Stimulated activated CD8-positive, alpha-beta memory T cell treated with anti-CD3 and anti-CD28 coated beads, Interleukin-15, amount 100 ng/mL, for 4 hours (primary cell): ENCODE measurements around the gene PDCD5.
"Not testable (repeated sequence)": the region's sequence is repeated elsewhere in the genome, so short reads cannot be mapped to it uniquely, and the experiment has no call there.

ENCODE experiments used
- DNase-seq, 2 donors: peaks; one replicate each; pipeline ENCODE4 v3.0.0-alpha.2; 2020; ENCODE audit warnings: low read depth in 2 of 2

Gene PDCD5

GRCh38 chr19:32576790-32577189 lies 4.2 kb upstream of the PDCD5 start:
- no peak for DNase-seq

GRCh38 chr19:32580353-32580900 lies 563 bp upstream of the PDCD5 start:
- no peak for DNase-seq

DNA sequence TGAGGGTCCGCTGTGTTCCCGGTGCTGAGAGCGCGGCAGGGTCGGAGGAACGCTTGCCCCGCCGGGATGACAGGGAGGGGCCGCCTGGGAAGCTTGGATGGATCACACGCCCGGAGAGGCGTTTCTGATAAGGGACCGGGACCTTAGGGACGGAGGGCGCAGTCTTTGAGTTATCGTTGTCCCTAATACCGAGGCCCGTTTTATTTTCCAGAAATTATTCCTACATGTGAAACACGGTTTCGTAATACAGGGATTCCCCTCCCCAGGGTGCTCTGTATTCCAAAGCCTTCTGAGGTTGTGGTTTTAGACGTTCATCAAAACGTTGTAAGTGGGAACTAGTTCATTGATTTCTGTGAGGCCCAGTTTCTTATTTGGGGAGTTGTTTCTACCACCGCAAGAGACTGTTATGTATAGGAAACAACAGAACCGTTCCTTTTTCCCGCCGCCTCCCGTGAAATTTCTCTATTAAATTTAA lies 752 bp downstream of the PDCD5 start:
- no peak for DNase-seq

DNA sequence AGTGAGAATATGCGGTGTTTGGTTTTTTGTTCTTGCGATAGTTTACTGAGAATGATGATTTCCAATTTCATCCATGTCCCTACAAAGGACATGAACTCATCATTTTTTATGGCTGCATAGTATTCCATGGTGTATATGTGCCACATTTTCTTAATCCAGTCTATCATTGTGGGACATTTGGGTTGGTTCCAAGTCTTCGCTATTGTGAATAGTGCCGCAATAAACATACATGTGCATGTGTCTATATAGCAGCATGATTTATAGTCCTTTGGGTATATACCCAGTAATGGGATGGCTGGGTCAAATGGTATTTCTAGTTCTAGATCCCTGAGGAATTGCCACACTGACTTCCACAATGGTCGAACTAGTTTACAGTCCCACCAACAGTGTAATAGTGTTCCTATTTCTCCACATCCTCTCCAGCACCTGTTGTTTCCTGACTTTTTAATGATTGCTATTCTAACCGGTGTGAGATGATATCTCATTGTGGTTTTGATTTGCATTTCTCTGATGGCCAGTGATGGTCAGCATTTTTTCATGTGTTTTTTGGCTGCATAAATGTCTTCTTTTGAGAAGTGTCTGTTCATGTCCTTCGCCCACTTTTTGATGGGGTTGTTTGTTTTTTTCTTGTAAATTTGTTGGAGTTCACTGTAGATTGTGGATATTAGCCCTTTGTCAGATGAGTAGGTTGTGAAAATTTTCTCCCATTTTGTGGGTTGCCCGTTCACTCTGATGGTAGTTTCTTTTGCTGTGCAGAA lies 6.9 kb downstream of the PDCD5 start:
- not testable (repeated sequence) for DNase-seq

DNA sequence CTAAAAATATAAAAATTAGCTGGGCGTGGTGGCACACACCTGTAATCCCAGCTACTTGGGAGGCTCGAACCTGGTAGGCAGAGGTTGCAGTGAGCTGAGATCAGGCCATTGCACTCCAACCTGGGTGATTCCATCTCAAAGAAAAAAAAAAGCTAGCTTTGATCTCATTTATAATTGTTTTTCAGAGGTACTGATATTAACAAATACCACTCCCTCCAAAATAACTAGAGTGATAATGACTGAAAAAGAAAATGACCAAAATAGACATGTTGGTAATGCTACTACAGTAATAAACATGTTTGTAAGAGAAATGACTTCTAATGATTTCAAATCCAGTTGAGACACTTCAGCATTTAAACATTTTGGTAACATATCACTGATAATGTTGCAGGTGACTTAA lies 13.0 kb downstream of the PDCD5 start:
- DNase-seq, result no peak

DNA sequence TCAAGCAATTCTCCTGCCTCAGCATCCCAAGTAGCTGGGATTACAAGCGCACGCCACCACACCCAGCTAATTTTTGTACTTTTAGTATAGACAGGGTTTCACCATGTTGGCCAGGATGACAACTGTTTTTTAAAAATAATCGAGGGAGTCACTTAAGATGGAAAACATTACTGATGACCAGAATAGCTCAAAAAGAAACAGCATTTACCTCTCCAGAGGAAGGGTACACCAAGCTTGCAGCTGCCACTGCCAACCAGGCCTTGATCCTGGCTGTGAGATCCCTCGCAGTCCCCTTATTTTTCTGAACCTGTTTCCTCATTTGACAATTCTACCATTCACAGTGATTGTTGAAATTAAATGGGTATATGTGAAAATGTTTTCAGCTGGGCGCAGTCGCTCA lies 14.5 kb downstream of the PDCD5 start:
- DNase-seq, result no peak

DNA sequence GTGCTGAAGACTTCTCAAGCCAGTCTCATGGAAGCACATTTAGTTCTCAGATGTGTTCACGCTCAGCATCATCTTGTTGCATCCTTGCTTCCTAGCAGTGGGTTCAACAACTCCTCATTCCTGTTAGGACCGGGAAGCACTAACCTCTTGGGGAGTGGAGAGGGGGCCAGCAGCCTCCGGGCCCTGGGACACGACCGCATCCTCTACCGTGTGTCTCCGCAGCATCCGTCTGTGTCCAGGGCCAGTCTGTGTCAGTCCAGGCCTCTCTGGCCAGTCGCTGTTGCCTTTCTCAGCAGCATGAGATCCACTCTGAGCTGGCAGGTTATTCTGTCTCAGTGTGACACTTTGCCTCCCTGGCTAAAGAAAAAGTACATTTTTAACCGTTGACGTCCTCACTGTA lies 17.0 kb downstream of the PDCD5 start:
- DNase-seq, result no peak

- DNase-seq, result no peak
Observed at GRCh38 chr19:32599258-32599657, 18.3 kb downstream of the PDCD5 start.

DNA sequence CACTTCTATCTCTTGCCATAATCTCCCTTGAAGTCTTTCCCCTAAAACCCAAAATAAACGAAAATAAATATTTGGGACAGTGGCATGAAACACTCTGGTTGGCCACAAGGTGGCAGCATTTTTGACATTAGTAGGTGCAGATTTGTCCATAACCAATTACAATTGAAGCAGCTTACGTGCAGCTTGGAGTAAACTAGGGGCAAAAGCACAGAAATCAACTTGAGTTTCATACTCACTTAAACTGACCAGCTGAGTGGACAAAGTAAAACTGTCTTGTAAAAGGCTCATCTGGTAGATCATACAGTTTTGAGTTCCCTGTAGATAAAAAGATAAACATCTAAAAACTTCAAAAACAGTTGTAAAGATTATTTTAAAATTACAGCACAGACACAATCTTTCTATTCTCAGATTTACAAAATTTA lies 18.8 kb downstream of the PDCD5 start:
- no peak for DNase-seq

- DNase-seq, result no peak
Observed at GRCh38 chr19:32603961-32604360, 23.0 kb downstream of the PDCD5 start.

DNA sequence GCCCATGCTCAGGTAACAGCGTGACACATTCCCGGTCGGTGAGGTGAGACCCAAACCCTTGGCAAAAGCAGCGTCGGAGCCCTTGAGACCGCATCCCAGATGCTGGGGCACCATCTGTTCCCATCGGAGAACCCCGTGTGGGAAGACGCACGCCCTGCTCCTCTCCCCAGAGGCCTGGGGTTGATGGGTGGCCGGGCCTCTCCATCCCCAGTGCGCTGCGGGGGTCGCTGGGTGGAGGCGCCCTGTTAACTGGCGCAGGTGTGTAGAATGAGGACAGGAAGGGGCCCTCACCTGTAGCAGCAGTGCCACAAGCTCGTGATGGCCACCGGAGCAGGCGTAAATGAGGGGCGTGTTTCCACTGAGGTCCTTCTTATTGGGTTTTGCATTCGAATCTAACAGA lies 24.6 kb downstream of the PDCD5 start:
- DNase-seq, result no peak

GRCh38 chr19:32606289-32606688 lies 25.3 kb downstream of the PDCD5 start:
- DNase-seq, result no peak

- no peak for DNase-seq
Observed at GRCh38 chr19:32607479-32607878, 26.5 kb downstream of the PDCD5 start.

- no peak for DNase-seq
Observed at GRCh38 chr19:32611161-32611560, 30.2 kb downstream of the PDCD5 start.

GRCh38 chr19:32613008-32613407 lies 32.0 kb downstream of the PDCD5 start:
- no peak for DNase-seq

DNA sequence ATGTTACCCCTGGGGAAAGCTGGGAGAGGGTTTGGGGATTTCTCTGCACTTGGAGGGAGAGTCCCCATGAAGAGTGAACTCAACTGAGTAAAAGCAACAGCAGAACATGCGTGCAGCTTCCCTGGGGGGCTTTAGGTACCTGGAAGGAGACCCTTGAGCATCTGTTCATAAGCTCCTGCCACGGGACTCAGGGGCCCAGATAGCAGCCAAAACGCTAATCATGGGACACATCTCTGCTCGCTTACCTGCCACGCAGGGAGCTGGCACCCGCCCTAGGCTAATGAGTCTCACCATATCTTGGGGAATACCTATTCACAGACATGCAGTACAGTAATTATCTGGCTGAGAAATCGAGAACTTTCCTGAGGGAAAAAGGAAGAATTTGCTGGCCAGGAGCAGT lies 33.9 kb downstream of the PDCD5 start:
- no peak for DNase-seq

- DNase-seq, result no peak
Observed at GRCh38 chr19:32615569-32615968, 34.6 kb downstream of the PDCD5 start.

GRCh38 chr19:32619051-32619685 lies 38.2 kb downstream of the PDCD5 start:
- no peak for DNase-seq

GRCh38 chr19:32622002-32622401 lies 41.0 kb downstream of the PDCD5 start:
- no peak for DNase-seq

DNA sequence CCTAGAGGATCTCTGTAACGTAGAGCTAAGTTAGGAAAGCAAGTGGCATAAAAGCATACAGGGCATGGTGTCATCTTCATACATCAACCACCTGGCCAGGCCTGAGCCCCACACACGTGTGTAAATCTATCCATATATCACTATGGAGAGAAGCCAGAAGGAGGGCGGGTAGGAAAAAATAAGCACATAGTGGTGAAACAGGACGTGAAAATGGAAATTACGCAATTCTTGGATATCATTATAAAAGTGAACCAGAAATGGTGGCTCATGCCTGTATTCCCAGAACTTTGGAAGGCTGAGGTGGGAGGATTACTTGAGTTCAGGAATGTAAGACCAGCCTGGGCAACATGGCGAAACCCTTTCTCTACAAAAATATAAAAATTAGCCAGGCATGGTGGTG lies 43.4 kb downstream of the PDCD5 start:
- DNase-seq, result no peak

DNA sequence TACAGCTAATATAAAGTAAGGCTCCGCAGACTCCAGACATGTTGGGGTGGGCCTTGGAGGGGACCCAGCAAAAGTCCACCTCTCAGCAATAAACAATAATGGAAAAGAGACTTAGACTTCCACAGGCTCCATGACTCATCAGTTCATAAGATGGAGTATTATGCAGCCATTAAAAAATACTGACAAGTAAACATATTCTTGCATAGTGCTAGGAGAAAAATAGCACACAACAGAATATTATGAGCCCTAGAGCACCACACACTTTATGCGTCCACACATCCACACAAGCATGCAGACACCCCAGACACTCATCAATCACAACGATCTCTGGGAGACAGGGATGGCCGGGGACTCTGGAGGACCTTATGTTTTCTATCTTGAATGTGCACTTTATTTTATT lies 46.0 kb downstream of the PDCD5 start:
- no peak for DNase-seq

GRCh38 chr19:32627714-32628270 lies 46.8 kb downstream of the PDCD5 start:
- DNase-seq, result no peak

GRCh38 chr19:32630338-32630737 lies 49.3 kb downstream of the PDCD5 start:
- DNase-seq, result no peak
